Mesenteric fat pad (tissue), 1 donor: ENCODE results near the gene PCDHGA8. TPM values are rescaled to one million over a fixed set of nuclear protein-coding genes. Genes with fewer than 3 reads are reported as not detected.
A peak's percentile ranks its signal among the peaks of the same experiment; 100 is the strongest.
"Not testable (repeated sequence)": the region's sequence is repeated elsewhere in the genome, so short reads cannot be mapped to it uniquely, and the experiment has no call there.

Experiments
- DNase-seq: peaks from one replicate; pipeline ENCODE4 v3.0.0-alpha.2; 2020; ENCODE audit warnings: low spot score
- long read RNA-seq: library from polyadenylated mRNA; unstranded; transcript quantifications from one replicate; pipeline ENCODE4 v2.0.0, GENCODE V29; 2020
- total RNA-seq: library from RNA; stranded (reverse); fragmentation: NEBNext Ultra II Directional; extraction: Animal tissue kit (Norgen Biotek cat#: 25700); gene quantifications from one replicate; pipeline ENCODE4 v1.2.1, GENCODE V29; 2021
- donor health status: DM: yes; HTN: yes; CAD: no.

Gene PCDHGA8
- total RNA-seq = 0.87 TPM
- long read RNA-seq, partial matches to known transcripts = 11 of 12 reads
- long read RNA-seq, other reads (novel, unspliced or antisense) = 1 of 12 reads

DNA sequence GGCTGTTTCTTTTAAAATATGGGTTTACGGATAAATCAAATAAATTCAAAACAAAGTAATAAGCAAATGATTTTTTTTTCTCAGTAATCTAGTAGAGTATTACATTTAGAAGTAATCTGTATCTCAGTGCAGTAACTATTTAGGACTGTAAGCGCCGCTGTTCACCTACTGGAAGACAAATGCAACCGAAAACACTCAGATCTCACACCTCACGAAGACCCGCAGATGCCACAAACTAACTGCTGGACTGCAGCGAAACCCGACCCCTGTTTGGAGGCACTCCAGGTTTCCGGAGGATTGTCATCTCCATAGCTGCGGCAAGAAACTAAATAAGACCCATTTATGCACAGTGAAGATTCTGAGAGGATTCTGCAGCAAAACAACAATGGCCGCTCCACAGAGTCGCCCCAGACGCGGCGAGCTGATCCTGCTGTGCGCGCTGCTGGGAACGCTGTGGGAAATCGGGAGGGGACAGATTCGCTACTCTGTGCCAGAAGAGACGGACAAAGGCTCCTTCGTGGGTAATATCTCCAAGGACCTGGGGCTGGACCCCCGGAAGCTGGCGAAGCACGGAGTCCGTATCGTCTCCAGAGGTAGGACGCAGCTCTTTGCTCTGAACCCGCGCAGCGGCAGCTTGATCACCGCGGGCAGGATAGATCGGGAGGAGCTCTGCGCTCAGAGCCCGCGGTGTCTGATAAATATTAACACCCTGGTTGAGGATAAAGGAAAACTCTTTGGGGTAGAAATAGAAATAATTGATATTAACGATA, at the start of gene PCDHGA8:
Gene PCDHGA8, plus strand, starts transcription at position 205 of the 770 bp plus-strand sequence. Its CDS starts 181 bp downstream, at position 386.
- DNase-seq = no peak

DNA sequence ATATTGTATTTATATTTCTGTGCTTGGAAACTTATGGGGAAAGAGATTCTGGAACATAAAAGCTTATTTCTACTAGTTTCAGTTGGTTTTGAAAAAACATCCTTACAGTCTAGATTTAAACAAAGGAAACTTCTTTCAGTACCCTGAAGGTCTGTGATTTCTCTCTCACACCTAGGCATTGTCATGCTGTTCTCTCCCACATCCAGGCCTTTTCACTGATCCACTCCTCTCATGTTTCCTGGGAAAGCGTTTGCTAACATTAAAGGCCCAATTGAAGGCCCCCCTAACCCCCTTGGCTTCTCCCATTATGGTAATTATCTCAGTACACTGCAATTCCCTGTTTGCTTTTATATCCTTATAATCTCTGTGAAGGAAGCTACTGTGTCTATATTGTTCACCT, 49.7 kb upstream of the PCDHGA8 start:
- no peak for DNase-seq

DNA sequence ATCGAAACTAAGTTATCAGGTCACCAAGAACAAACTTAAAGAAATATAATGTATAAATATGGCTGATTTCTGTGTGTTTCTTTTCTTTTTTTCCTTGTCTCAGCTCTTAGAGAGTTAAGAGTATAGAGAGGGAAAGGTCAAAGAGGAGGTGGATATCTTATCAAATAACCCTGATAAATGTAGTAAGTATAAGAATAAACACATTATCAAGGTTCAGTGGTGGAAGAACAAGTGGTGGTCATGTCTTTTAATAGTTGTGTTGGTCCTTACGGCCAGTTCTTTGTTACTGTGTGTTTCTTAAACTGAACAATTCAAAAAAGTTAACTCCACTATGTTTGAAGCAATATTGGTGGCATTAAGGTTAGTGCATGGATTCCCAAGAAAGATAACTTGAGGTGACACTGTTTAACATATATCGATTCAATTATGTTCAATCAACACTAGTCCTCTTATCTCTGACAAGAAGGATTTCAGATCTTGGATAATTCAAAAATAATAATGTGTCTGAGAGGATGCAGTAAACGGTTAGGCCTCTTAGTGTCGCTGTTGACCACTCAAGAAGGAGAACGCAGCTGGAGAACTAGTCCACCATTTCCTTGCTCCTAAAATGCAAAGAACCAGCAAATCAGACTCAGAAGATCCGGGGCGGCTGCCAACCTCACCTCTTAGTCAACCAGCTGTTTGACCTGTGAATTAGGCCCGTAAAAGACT, 49.0 kb upstream of the PCDHGA8 start, which contains the start of gene PCDHGA3:
Gene PCDHGA3, plus strand, starts transcription at position 588 of the 711 bp plus-strand sequence. CDS start 205 bp downstream, outside the sequence.
- no peak for DNase-seq

DNA sequence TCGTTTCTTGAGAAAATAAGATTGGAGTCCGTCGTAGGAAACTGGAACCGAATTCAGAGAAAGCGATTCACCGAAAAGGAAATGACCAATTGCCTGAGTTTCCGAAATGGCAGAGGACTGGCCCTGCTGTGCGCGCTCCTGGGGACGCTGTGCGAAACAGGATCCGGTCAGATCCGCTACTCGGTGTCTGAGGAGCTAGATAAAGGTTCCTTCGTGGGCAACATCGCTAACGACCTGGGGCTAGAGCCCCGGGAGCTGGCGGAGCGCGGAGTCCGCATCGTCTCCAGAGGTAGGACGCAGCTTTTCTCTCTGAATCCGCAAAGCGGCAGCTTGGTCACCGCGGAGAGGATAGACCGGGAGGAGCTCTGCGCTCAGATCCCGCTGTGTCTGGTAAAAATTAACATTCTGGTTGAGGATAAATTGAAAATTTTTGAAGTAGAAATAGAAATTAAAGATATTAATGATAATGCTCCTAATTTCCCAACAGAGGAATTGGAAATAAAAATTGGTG, 48.4 kb upstream of the PCDHGA8 start:
- DNase-seq = no peak

DNA sequence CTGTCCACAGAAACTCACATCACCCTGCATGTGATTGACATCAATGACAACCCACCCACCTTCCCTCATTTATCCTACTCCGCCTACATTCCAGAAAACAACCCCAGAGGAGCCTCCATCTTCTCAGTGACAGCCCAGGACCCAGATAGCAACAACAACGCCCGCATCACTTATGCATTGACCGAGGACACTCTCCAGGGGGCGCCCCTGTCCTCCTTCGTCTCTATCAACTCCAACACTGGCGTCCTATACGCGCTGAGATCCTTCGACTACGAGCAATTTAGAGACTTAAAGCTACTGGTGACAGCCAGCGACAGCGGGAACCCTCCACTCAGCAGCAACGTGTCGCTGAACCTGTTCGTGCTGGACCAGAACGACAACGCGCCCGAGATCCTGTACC, 47.1 kb upstream of the PCDHGA8 start:
- no peak for DNase-seq

DNA sequence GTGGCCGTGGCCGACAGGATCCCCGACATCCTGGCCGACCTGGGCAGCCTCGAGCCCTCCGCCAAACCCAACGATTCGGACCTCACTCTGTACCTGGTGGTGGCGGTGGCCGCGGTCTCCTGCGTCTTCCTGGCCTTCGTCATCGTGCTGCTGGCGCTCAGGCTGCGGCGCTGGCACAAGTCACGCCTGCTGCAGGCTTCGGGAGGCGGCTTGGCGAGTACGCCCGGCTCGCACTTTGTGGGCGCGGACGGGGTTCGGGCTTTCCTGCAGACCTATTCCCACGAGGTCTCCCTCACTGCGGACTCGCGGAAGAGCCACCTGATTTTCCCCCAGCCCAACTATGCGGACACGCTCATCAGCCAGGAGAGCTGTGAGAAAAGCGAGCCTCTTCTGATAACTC, 46.4 kb upstream of the PCDHGA8 start:
- not testable (repeated sequence) for DNase-seq

DNA sequence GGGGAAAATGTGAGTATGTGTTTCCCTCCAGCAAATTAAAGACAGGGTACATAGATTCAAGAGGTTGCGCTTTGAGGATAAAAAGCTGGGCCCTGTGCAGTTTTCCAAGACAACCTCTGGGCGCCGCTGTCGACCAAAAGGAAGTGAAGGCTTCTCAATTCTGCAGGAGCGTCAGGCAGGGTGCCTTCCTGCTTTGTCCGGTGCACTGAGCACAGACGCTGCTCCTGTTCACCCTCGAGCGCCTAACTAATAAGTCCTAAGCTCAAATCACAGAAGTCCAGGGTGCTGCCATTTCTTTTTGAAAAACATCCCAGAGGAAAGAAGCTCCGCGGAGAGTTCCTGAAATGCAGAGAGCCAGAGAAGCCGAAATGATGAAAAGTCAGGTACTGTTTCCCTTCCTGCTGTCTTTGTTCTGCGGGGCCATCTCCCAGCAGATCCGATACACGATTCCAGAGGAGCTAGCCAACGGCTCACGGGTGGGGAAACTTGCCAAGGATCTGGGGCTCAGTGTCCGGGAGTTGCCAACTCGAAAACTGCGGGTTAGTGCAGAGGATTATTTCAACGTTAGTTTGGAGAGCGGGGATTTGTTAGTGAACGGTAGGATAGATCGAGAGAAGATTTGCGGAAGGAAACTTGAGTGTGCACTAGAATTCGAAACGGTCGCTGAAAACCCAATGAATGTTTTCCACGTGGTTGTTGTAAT, 42.4 kb upstream of the PCDHGA8 start, which contains the start of gene PCDHGB1:
Gene PCDHGB1, plus strand, starts transcription at position 183 of the 703 bp plus-strand sequence. Its CDS starts 162 bp downstream, at position 345.
- DNase-seq = peak; percentile 65

DNA sequence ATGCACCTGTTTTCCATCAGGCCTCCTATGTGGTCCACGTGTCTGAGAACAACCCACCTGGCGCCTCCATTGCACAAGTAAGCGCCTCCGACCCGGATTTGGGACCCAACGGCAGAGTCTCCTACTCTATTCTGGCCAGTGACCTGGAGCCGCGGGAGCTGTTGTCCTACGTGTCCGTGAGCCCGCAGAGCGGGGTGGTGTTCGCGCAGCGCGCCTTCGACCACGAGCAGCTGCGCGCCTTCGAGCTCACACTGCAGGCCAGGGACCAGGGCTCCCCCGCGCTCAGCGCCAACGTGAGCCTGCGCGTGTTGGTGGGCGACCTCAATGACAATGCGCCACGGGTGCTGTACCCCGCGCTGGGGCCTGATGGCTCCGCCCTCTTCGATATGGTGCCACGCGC, 40.8 kb upstream of the PCDHGA8 start:
- peak; percentile 74 for DNase-seq

DNA sequence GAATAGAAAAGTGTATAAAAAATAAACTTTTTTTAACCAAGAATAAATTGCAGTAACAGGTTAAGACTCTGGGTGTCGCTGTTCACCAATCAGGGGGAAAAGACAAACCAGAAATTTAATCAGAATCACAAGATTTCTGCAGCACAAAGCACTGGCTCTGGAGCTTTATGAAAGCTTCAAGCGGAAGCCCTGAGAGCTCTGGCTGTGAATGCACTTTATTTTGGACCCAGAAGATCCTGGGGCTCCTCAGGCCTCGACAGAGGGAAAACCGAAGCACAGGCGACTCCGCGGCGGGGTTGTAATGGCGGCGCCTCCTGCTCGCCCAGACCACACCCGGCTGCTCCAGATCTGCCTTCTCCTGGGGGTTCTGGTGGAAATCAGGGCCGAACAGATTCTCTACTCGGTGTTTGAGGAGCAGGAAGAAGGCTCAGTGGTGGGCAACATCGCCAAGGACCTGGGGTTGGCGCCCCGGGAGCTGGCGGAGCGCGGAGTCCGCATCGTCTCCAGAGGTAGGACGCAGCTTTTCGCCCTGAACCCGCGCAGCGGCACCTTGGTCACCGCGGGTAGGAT, 37.4 kb upstream of the PCDHGA8 start, which contains the start of gene PCDHGA4:
Gene PCDHGA4, plus strand, starts transcription at position 122 of the 570 bp plus-strand sequence. Its CDS starts 87 bp downstream, at position 209.
- DNase-seq = peak; percentile 78

DNA sequence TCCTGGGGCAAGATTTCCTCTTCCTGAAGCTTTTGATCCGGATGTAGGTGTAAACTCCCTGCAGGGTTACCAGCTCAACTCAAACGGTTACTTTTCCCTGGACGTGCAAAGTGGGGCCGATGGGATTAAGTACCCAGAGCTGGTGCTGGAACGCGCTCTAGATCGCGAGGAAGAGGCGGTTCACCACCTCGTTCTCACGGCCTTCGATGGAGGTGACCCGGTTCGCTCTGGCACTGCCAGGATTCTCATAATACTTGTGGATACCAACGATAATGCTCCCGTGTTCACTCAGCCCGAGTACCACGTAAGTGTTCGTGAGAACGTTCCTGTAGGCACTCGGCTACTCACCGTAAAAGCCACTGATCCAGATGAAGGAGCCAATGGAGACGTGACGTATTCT, 36.8 kb upstream of the PCDHGA8 start:
- peak; percentile 65 for DNase-seq

DNA sequence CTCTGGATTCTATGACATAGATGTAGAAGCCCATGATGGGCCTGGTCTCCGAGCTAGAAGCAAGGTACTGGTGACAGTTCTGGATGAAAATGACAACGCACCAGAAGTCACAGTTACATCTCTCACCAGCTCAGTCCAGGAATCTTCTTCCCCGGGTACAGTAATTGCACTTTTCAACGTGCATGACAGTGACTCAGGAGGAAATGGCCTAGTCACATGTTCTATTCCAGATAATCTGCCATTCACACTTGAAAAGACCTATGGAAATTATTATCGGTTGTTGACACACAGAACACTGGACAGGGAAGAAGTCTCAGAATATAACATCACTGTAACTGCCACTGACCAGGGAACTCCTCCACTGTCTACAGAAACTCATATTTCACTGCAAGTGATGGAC, 36.3 kb upstream of the PCDHGA8 start:
- no peak for DNase-seq

DNA sequence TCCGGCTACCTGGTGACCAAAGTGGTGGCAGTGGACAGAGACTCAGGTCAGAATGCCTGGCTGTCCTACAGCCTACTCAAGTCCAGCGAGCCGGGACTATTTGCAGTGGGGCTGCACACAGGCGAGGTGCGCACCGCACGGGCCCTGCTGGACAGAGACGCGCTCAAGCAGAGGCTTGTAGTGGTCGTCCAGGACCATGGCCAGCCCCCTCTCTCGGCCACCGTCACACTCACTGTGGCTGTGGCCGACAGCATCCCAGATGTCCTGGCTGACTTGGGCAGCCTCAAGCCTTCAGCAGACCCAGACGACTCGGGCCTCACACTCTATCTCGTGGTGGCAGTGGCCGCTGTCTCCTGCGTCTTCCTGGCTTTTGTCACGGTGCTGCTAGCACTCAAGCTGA, 35.5 kb upstream of the PCDHGA8 start:
- peak; percentile 86 for DNase-seq

DNA sequence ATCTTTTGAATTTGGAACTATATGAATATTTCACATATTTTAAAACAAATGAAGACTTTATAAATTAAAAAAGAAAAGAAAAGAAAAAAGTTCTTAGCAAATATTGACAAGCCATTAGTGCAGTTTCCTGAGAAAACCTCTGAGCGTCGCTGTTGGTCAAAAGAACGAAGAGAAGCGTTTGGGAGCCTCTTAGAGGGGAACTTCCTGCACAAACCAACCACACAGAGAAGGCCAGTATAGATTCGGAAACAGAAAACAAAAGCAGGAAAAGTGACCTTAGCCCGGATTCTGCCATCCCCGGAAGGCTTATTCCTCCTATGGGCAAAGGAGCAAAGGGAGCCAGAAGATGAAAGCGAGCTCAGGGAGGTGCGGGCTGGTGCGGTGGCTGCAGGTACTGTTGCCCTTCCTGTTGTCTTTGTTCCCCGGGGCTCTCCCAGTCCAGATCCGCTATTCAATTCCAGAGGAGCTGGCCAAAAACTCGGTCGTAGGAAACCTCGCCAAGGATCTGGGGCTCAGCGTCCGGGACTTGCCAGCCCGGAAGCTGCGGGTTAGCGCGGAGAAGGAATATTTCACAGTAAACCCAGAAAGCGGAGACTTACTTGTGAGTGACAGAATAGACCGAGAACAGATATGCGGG, 32.5 kb upstream of the PCDHGA8 start, which contains the start of gene PCDHGB2:
Gene PCDHGB2, plus strand, starts transcription at position 205 of the 637 bp plus-strand sequence. Its CDS starts 142 bp downstream, at position 347.
- DNase-seq = peak; percentile 79

DNA sequence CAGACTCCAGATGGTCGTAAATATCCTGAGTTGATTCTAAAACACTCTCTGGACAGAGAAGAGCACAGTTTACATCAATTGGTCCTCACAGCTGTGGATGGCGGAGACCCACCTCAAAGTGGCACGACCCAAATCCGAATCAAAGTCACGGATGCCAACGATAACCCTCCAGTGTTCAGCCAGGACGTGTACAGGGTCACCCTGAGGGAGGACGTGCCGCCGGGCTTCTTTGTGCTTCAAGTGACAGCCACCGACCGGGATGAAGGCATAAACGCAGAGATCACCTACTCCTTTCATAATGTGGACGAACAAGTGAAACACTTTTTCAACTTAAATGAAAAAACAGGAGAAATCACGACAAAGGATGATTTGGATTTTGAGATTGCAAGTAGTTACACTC, 31.7 kb upstream of the PCDHGA8 start:
- peak; percentile 74 for DNase-seq

DNA sequence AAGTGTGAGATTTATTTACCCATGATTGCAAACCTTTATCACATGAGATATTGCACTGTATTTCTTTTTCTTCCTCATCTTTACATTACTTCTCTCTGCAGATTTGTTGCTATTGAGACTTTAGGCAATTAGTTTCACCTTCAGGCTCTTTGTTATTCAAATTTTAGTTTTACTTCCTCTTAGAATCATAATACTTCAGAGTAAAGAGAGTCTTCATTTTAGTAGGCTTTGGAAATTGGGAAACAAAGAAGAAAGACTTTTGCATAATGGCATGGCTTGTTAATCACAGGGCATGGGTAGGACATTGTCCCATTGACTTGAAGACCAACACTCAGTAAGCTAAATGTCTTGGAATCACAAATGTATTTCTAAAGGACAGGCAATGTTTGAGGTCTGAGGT, 29.7 kb upstream of the PCDHGA8 start:
- no peak for DNase-seq

DNA sequence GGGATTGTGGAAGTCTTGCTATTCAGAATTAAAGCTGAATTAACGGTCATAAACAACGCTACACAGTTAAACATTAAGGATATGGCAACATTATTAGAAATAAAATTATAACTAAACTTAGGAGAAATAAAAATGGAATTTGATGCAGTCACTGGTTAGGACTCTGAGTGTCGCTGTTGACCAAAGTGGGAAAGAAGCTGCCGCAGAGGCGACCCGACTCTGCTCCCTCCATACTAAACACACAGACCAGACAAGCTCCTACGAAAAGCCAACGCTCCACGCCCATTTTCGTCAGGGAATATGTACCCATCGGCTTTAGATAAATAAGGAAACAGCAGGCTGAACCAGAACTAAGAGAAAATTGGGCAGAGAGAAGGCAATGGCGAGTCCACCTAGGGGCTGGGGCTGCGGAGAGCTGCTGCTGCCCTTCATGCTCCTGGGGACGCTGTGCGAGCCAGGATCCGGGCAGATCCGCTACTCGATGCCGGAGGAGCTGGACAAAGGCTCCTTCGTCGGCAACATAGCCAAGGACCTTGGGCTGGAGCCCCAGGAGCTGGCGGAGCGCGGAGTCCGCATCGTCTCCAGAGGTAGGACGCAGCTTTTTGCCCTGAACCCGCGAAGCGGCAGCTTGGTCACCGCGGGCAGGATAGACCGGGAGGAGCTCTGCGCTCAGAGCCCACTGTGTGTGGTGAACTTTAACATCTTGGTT, 28.3 kb upstream of the PCDHGA8 start, which contains the start of gene PCDHGA5:
Gene PCDHGA5, plus strand, starts transcription at position 211 of the 709 bp plus-strand sequence. Its CDS starts 169 bp downstream, at position 380.
- peak; percentile 84 for DNase-seq

DNA sequence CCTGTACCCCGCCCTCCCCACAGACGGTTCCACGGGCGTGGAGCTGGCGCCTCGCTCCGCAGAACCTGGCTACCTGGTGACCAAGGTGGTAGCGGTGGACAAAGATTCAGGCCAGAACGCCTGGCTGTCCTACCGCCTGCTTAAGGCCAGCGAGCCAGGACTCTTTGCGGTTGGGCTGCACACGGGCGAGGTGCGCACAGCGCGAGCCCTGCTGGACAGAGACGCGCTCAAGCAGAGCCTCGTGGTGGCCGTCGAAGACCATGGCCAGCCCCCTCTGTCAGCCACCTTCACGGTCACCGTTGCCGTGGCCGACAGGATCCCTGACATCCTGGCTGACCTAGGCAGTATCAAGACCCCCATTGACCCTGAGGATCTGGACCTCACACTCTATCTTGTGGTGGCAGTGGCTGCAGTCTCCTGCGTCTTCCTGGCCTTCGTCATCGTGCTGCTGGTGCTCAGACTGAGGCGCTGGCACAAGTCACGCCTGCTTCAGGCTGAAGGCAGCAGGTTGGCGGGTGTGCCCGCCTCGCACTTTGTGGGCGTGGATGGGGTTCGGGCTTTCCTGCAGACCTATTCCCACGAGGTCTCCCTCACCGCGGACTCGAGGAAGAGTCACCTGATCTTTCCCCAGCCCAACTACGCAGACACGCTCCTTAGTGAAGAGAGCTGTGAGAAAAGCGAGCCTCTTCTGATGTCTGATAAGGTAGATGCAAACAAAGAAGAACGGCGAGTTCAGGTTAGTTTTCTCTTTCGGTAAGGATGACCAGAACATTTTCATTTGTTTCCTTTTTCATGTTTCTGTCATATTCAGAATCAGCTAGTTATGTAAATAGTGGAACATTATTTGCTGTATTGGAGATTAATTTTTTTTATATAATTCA, 26.2 kb upstream of the PCDHGA8 start:
- peak; percentile 62 for DNase-seq
